Measurements from ENCODE around the gene SH3GL1. TPM values are rescaled to one million over a fixed set of nuclear protein-coding genes. Genes with fewer than 3 reads are reported as not detected.
A peak's percentile ranks its signal among the peaks of the same experiment; 100 is the strongest.

The SH3GL1 gene
- total RNA-seq, 1 experiment from 2014 or later: 97.7 TPM

- peak; percentile 54 for DNase-seq
- Histone ChIP-seq H3K4me3 (ENCODE audit: insufficient read depth, low read depth, low read length) (no peak overlapping the region), H3K27me3 (ENCODE audit: control insufficient read depth, insufficient read depth, low read length) (no peaks in the 10 kb centered on the region), H3K36me3 (replicated peaks; ENCODE audit: control insufficient read depth, insufficient read depth, low read length) (peaks cover 24% of the 10 kb centered on the region)
Observed at GRCh38 chr19:4441994-4442818, 41.9 kb upstream of the SH3GL1 start.

- Histone ChIP-seq H3K36me3 (replicated peaks; ENCODE audit: control insufficient read depth, insufficient read depth, low read length) (peaks cover 42% of the 10 kb centered on the region), H3K4me3 (ENCODE audit: insufficient read depth, low read depth, low read length) (no peak overlapping the region), H3K27me3 (ENCODE audit: control insufficient read depth, insufficient read depth, low read length) (no peaks in the 10 kb centered on the region)
- DNase-seq: no peak
Observed at GRCh38 chr19:4439243-4439642, 38.9 kb upstream of the SH3GL1 start.

GRCh38 chr19:4437103-4437502 is 36.8 kb upstream of the SH3GL1 start:
- no peak for DNase-seq
- Histone ChIP-seq H3K27me3 (ENCODE audit: control insufficient read depth, insufficient read depth, low read length) (no peaks in the 10 kb centered on the region), H3K36me3 (replicated peaks; ENCODE audit: control insufficient read depth, insufficient read depth, low read length) (peaks cover 54% of the 10 kb centered on the region), H3K4me3 (ENCODE audit: insufficient read depth, low read depth, low read length) (no peak overlapping the region)

GRCh38 chr19:4436231-4436630 is 35.9 kb upstream of the SH3GL1 start:
- H3K4me3 ChIP-seq (ENCODE audit: insufficient read depth, low read depth, low read length): no peak overlapping the region
- no peak for DNase-seq
- peaks cover 59% of the 10 kb centered on the region for H3K36me3 ChIP-seq (replicated peaks; ENCODE audit: control insufficient read depth, insufficient read depth, low read length)
- no peaks in the 10 kb centered on the region for H3K27me3 ChIP-seq (ENCODE audit: control insufficient read depth, insufficient read depth, low read length)

GRCh38 chr19:4434391-4434790 is 34.0 kb upstream of the SH3GL1 start:
- DNase-seq: no peak
- peaks cover 62% of the 10 kb centered on the region for H3K36me3 ChIP-seq (replicated peaks; ENCODE audit: control insufficient read depth, insufficient read depth, low read length)
- H3K4me3 ChIP-seq (ENCODE audit: insufficient read depth, low read depth, low read length): no peak overlapping the region
- H3K27me3 ChIP-seq (ENCODE audit: control insufficient read depth, insufficient read depth, low read length): no peaks in the 10 kb centered on the region

- peaks cover 68% of the 10 kb centered on the region for H3K36me3 ChIP-seq (replicated peaks; ENCODE audit: control insufficient read depth, insufficient read depth, low read length)
- peak; percentile 55 for DNase-seq
- no peaks in the 10 kb centered on the region for H3K27me3 ChIP-seq (ENCODE audit: control insufficient read depth, insufficient read depth, low read length)
- H3K4me3 ChIP-seq (ENCODE audit: insufficient read depth, low read depth, low read length): no peak overlapping the region
Observed at GRCh38 chr19:4432918-4433506, 32.7 kb upstream of the SH3GL1 start.

- Histone ChIP-seq H3K27me3 (ENCODE audit: control insufficient read depth, insufficient read depth, low read length) (no peaks in the 10 kb centered on the region), H3K36me3 (replicated peaks; ENCODE audit: control insufficient read depth, insufficient read depth, low read length) (peaks cover 68% of the 10 kb centered on the region), H3K4me3 (ENCODE audit: insufficient read depth, low read depth, low read length) (no peak overlapping the region)
- DNase-seq: peak; percentile 49
Observed at GRCh38 chr19:4431808-4432674, 31.7 kb upstream of the SH3GL1 start.

GRCh38 chr19:4431296-4431695 is 30.9 kb upstream of the SH3GL1 start:
- no peak for DNase-seq
- H3K4me3 ChIP-seq (ENCODE audit: insufficient read depth, low read depth, low read length): no peak overlapping the region
- peaks cover 64% of the 10 kb centered on the region for H3K36me3 ChIP-seq (replicated peaks; ENCODE audit: control insufficient read depth, insufficient read depth, low read length)
- no peaks in the 10 kb centered on the region for H3K27me3 ChIP-seq (ENCODE audit: control insufficient read depth, insufficient read depth, low read length)

- Histone ChIP-seq H3K4me3 (ENCODE audit: insufficient read depth, low read depth, low read length) (no peak overlapping the region), H3K36me3 (replicated peaks; ENCODE audit: control insufficient read depth, insufficient read depth, low read length) (peaks cover 62% of the 10 kb centered on the region), H3K27me3 (ENCODE audit: control insufficient read depth, insufficient read depth, low read length) (no peaks in the 10 kb centered on the region)
- DNase-seq: no peak
Observed at GRCh38 chr19:4430760-4431159, 30.4 kb upstream of the SH3GL1 start.

GRCh38 chr19:4429771-4430171 is 29.4 kb upstream of the SH3GL1 start:
- no peak overlapping the region for H3K4me3 ChIP-seq (ENCODE audit: insufficient read depth, low read depth, low read length)
- H3K36me3 ChIP-seq (replicated peaks; ENCODE audit: control insufficient read depth, insufficient read depth, low read length): peaks cover 63% of the 10 kb centered on the region
- no peak for DNase-seq
- no peaks in the 10 kb centered on the region for H3K27me3 ChIP-seq (ENCODE audit: control insufficient read depth, insufficient read depth, low read length)

- Histone ChIP-seq H3K36me3 (replicated peaks; ENCODE audit: control insufficient read depth, insufficient read depth, low read length) (peaks cover 58% of the 10 kb centered on the region), H3K4me3 (ENCODE audit: insufficient read depth, low read depth, low read length) (no peak overlapping the region), H3K27me3 (ENCODE audit: control insufficient read depth, insufficient read depth, low read length) (no peaks in the 10 kb centered on the region)
- no peak for DNase-seq
Observed at GRCh38 chr19:4429256-4429655, 28.9 kb upstream of the SH3GL1 start.

GRCh38 chr19:4428326-4428975 is 28.1 kb upstream of the SH3GL1 start:
- no peaks in the 10 kb centered on the region for H3K27me3 ChIP-seq (ENCODE audit: control insufficient read depth, insufficient read depth, low read length)
- H3K4me3 ChIP-seq (ENCODE audit: insufficient read depth, low read depth, low read length): no peak overlapping the region
- H3K36me3 ChIP-seq (replicated peaks; ENCODE audit: control insufficient read depth, insufficient read depth, low read length): peaks cover 61% of the 10 kb centered on the region
- no peak for DNase-seq

GRCh38 chr19:4425537-4425936 is 25.2 kb upstream of the SH3GL1 start:
- Histone ChIP-seq H3K27me3 (ENCODE audit: control insufficient read depth, insufficient read depth, low read length) (no peaks in the 10 kb centered on the region), H3K4me3 (ENCODE audit: insufficient read depth, low read depth, low read length) (no peak overlapping the region), H3K36me3 (replicated peaks; ENCODE audit: control insufficient read depth, insufficient read depth, low read length) (peaks cover 55% of the 10 kb centered on the region)
- no peak for DNase-seq

- H3K36me3 ChIP-seq (replicated peaks; ENCODE audit: control insufficient read depth, insufficient read depth, low read length): peaks cover 42% of the 10 kb centered on the region
Observed at GRCh38 chr19:4423416-4424126, 23.2 kb upstream of the SH3GL1 start.

More at GRCh38 chr19:4423416-4424126, 23.2 kb upstream of the SH3GL1 start:
- Histone ChIP-seq H3K4me3 (ENCODE audit: insufficient read depth, low read depth, low read length) (no peak overlapping the region), H3K27me3 (ENCODE audit: control insufficient read depth, insufficient read depth, low read length) (no peaks in the 10 kb centered on the region)
- DNase-seq: no peak

All from H7 (cell line).